HepG2 (cell line): ENCODE results near the gene MFSD2B. TPM values are rescaled to one million over a fixed set of nuclear protein-coding genes. Genes with fewer than 3 reads are reported as not detected.

Experiments
- AHR ChIP-seq: IDR thresholded peaks from 2 replicates; pipeline ENCODE4 v1.6.1; 2018; ENCODE audit warnings: missing genetic modification reagents, missing compliant biosample characterization
- FOXM1 ChIP-seq: sonication (generic); formaldehyde crosslinking; IDR thresholded peaks from 2 replicates; pipeline ENCODE4 v1.5.0; 2020; ENCODE audit warnings: missing genetic modification reagents
- HES4 ChIP-seq: sonication (generic); formaldehyde crosslinking; IDR thresholded peaks from 2 replicates; pipeline ENCODE4 v1.9.0; 2021; ENCODE audit warnings: mild to moderate bottlenecking, missing genetic modification reagents, borderline replicate concordance
- HIVEP1 ChIP-seq: sonication (generic); formaldehyde crosslinking; IDR thresholded peaks from 2 replicates; pipeline ENCODE4 v1.4.0; 2020; ENCODE audit warnings: mild to moderate bottlenecking, missing genetic modification reagents
- MAFK ChIP-seq, 2 experiments: IDR thresholded peaks in 1 of 2; conservative IDR thresholded peaks in 1 of 2; 2 replicates each; pipeline ENCODE4 v1.6.1; 2011; ENCODE audit warnings: improper control_type of control experiment in 2 of 2, low read length in 2 of 2
- MAZ ChIP-seq, 2 experiments: sonication (generic) in 1 of 2; formaldehyde crosslinking in 1 of 2; IDR thresholded peaks; 2 replicates each; pipeline versions ENCODE4 v1.5.0 to v1.6.1; 2012 to 2020; ENCODE audit warnings: low read depth in 2 of 2, mild to moderate bottlenecking in 2 of 2, borderline replicate concordance in 1 of 2, improper control_type of control experiment in 1 of 2, low read length in 1 of 2, missing genetic modification reagents in 1 of 2, moderate library complexity in 1 of 2
- MTA1 ChIP-seq: sonication (generic); formaldehyde crosslinking; IDR thresholded peaks from 2 replicates; pipeline ENCODE4 v1.4.0; 2020; ENCODE audit warnings: missing genetic modification reagents, mild to moderate bottlenecking, borderline replicate concordance
- NFATC3 ChIP-seq: sonication (generic); formaldehyde crosslinking; IDR thresholded peaks from 2 replicates; pipeline ENCODE4 v1.5.1; 2020; ENCODE audit warnings: mild to moderate bottlenecking, missing genetic modification reagents
- PAWR ChIP-seq: sonication (generic); formaldehyde crosslinking; IDR thresholded peaks from 2 replicates; pipeline ENCODE4 v1.4.0; 2020; ENCODE audit warnings: missing genetic modification reagents, mild to moderate bottlenecking, borderline replicate concordance
- POGK ChIP-seq: sonication (generic); formaldehyde crosslinking; conservative IDR thresholded peaks from 2 replicates; pipeline ENCODE4 v1.8.0; 2022; ENCODE audit warnings: mild to moderate bottlenecking, moderate library complexity, missing genetic modification reagents
- SAP130 ChIP-seq: IDR thresholded peaks from 2 replicates; pipeline ENCODE4 v1.6.1; 2016; ENCODE audit warnings: low read depth
- SMAD1 ChIP-seq: sonication (generic); formaldehyde crosslinking; IDR thresholded peaks from 2 replicates; pipeline ENCODE4 v1.4.0; 2020; ENCODE audit warnings: missing genetic modification reagents, low read depth, mild to moderate bottlenecking, borderline replicate concordance
- ZNF546 ChIP-seq: sonication (generic); formaldehyde crosslinking; conservative IDR thresholded peaks from 2 replicates; pipeline ENCODE4 v1.8.1; 2023; ENCODE audit warnings: mild to moderate bottlenecking, missing genetic modification reagents
- ZNF605 ChIP-seq: sonication (generic); formaldehyde crosslinking; IDR thresholded peaks from 2 replicates; pipeline ENCODE4 v1.8.0; 2022; ENCODE audit warnings: mild to moderate bottlenecking, missing genetic modification reagents
- polyA plus RNA-seq, 8 experiments: library from polyadenylated mRNA; depleted of rRNA in 3 of 8; stranded (reverse) in 7 of 8; unstranded in 1 of 8; fragments of >200 nt; fragmentation: Illumina TruSeq in 4 of 8; extraction: Trizol in 4 of 8; gene quantifications; 2 replicates each; pipeline versions ENCODE4 v1.2.1 to v1.2.3, GENCODE V29; 2011 to 2016; ENCODE audit warnings: low read depth in 4 of 8, missing spikeins in 1 of 8, mixed read lengths in 1 of 8; ENCODE audit not compliant: insufficient read depth in 1 of 8
- total RNA-seq, 5 experiments: library from RNA; depleted of rRNA; stranded (reverse); fragments of >200 nt; fragmentation: Illumina TruSeq; extraction: Trizol; gene quantifications; 2 replicates each; pipeline ENCODE4 v1.2.3, GENCODE V29; 2016; ENCODE audit warnings: low read depth in 1 of 5
- TF ChIP-seq, protein P1 (sequence below): IDR thresholded peaks from 2 replicates; pipeline ENCODE4 v1.6.1; 2016
- TF ChIP-seq, protein P2 (sequence below): sonication (generic); formaldehyde crosslinking; IDR thresholded peaks from 2 replicates; pipeline ENCODE4 v1.5.0; 2020; ENCODE audit warnings: missing genetic modification reagents
- TF ChIP-seq, protein P3 (sequence below): sonication (generic); formaldehyde crosslinking; conservative IDR thresholded peaks from 2 replicates; pipeline ENCODE4 v1.4.0; 2020; ENCODE audit warnings: missing genetic modification reagents
- TF ChIP-seq, protein P4 (sequence below): sonication (generic); formaldehyde crosslinking; IDR thresholded peaks from 2 replicates; pipeline ENCODE4 v1.8.0; 2022; ENCODE audit warnings: mild to moderate bottlenecking, missing genetic modification reagents, borderline replicate concordance

The MFSD2B gene
- total and polyA plus RNA-seq, 2 of the 13 experiments (the other 11 are each of a cell fraction or from before 2014, with no cell fraction given), result 0.21 to 0.93 TPM

DNA sequence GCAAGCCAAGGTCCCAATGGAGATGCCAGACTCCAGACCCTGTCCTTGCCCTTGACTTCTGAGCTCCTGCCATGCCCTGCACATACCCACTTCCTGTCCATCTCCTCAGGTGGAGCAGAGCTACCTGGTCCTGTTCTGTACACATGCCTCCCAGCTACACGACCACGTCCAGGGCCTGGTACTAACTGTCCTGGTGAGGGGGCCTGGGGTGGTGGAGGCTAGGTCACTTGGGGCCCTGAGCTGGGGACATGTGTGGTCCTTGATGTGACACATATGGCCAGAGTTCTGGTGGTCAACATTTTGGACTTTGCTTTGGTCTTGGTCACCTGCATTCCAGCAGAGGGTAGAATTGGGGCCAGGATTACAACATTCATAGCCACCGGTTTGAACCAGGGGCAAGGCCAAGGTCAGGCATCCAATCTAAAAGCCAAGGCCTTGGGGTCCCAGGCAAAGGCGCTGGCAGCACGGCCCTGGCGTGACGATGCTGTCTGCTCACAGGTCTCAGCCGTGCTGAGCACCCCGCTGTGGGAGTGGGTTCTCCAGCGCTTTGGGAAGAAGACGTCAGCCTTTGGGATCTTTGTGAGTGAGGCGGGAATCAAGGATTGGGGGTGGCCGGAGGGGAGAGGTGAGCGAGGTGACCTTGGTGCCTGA, 12.6 kb downstream of the MFSD2B start (continued):
- TF ChIP-seq, protein P1, sequence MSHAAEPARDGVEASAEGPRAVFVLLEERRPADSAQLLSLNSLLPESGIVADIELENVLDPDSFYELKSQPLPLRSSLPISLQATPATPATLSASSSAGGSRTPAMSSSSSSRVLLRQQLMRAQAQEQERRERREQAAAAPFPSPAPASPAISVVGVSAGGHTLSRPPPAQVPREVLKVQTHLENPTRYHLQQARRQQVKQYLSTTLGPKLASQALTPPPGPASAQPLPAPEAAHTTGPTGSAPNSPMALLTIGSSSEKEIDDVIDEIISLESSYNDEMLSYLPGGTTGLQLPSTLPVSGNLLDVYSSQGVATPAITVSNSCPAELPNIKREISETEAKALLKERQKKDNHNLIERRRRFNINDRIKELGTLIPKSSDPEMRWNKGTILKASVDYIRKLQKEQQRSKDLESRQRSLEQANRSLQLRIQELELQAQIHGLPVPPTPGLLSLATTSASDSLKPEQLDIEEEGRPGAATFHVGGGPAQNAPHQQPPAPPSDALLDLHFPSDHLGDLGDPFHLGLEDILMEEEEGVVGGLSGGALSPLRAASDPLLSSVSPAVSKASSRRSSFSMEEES (CRISPR knock-in tag), result peak; percentile 50; the same call in 1 of the 2 replicates
- TF ChIP-seq POGK (CRISPR knock-in tag) (peak; percentile 56; the same call in 1 of the 2 replicates), PAWR (CRISPR knock-in tag) (no peak), ZNF546 (CRISPR knock-in tag) (no peak), ZNF605 (CRISPR knock-in tag) (0 out of 2 replicates have a peak, but pooled peaks have one; percentile 14), NFATC3 (0 out of 2 replicates have a peak, but pooled peaks have one; percentile 32), SAP130 (CRISPR knock-in tag) (peak; percentile 61), SMAD1 (CRISPR knock-in tag) (no peak), MAZ (IDR thresholded peaks at IDR 0.05; ENCODE audit: borderline replicate concordance, low read depth, low read length) (no peak), MAZ (CRISPR knock-in tag; IDR thresholded peaks at IDR 0.05; ENCODE audit: low read depth) (no peak), FOXM1 (CRISPR knock-in tag) (no peak), AHR (no peak), HES4 (CRISPR knock-in tag) (no peak), HIVEP1 (peak; percentile 78), MAFK (conservative IDR thresholded peaks at IDR 0.05 in 1 of 2, IDR thresholded peaks at IDR 0.05 in 1 of 2; ENCODE audit: low read length in 2 of 2) (no peak), MTA1 (CRISPR knock-in tag) (peak; percentile 93)
- TF ChIP-seq, protein P2, sequence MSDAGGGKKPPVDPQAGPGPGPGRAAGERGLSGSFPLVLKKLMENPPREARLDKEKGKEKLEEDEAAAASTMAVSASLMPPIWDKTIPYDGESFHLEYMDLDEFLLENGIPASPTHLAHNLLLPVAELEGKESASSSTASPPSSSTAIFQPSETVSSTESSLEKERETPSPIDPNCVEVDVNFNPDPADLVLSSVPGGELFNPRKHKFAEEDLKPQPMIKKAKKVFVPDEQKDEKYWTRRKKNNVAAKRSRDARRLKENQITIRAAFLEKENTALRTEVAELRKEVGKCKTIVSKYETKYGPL (CRISPR knock-in tag), result no peak
- TF ChIP-seq, protein P3, sequence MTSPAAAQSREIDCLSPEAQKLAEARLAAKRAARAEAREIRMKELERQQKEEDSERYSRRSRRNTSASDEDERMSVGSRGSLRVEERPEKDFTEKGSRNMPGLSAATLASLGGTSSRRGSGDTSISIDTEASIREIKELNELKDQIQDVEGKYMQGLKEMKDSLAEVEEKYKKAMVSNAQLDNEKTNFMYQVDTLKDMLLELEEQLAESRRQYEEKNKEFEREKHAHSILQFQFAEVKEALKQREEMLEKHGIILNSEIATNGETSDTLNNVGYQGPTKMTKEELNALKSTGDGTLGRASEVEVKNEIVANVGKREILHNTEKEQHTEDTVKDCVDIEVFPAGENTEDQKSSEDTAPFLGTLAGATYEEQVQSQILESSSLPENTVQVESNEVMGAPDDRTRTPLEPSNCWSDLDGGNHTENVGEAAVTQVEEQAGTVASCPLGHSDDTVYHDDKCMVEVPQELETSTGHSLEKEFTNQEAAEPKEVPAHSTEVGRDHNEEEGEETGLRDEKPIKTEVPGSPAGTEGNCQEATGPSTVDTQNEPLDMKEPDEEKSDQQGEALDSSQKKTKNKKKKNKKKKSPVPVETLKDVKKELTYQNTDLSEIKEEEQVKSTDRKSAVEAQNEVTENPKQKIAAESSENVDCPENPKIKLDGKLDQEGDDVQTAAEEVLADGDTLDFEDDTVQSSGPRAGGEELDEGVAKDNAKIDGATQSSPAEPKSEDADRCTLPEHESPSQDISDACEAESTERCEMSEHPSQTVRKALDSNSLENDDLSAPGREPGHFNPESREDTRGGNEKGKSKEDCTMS (CRISPR knock-in tag), result no peak
- TF ChIP-seq, protein P4, sequence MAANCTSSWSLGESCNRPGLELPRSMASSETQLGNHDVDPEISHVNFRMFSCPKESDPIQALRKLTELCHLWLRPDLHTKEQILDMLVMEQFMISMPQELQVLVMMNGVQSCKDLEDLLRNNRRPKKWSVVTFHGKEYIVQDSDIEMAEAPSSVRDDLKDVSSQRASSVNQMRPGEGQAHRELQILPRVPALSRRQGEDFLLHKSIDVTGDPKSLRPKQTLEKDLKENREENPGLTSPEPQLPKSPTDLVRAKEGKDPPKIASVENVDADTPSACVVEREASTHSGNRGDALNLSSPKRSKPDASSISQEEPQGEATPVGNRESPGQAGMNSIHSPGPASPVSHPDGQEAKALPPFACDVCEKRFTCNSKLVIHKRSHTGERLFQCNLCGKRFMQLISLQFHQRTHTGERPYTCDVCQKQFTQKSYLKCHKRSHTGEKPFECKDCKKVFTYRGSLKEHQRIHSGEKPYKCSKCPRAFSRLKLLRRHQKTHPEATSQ (CRISPR knock-in tag), result no peak
